Right lobe of liver (tissue), 6 donors: ENCODE results near the gene C6orf141. TPM values are rescaled to one million over a fixed set of nuclear protein-coding genes. Genes with fewer than 3 reads are reported as not detected.

Experiments
- ATAC-seq, 4 donors: fragments of 200-7000 bp; cut with Tn5 transposase; one replicate each; pipeline ENCODE4 v1.9.1; 2020; ENCODE audit warnings: mild to moderate bottlenecking in 4 of 4, moderate library complexity in 4 of 4
- DNase-seq, 3 donors: peaks; one replicate each; pipeline ENCODE4 v3.0.0-alpha.2; 2020
- H3K27ac ChIP-seq, 3 donors: fragments of 200-600 bp; one replicate each; pipeline ENCODE4 v1.8.0; 2022
- H3K27me3 ChIP-seq, 2 donors: fragments of 200-600 bp; one replicate each; pipeline ENCODE4 v1.8.0; 2022
- H3K36me3 ChIP-seq, 4 donors: fragments of 200-600 bp; sonication (generic) in 1 of 4; one replicate each; pipeline versions ENCODE4 v1.5.1 to v1.8.0; 2017 to 2022; ENCODE audit warnings: control low read depth in 1 of 4
- H3K4me1 ChIP-seq, 4 donors: fragments of 200-600 bp; sonication (generic) in 1 of 4; one replicate each; pipeline versions ENCODE4 v1.5.1 to v1.8.0; 2017 to 2022; ENCODE audit warnings: control low read depth in 1 of 4
- H3K4me3 ChIP-seq, 3 donors: fragments of 200-600 bp; one replicate each; pipeline ENCODE4 v1.8.0; 2022
- H3K9me3 ChIP-seq, 4 donors: fragments of 200-600 bp; sonication (generic) in 1 of 4; one replicate each; pipeline versions ENCODE4 v1.5.1 to v1.8.0; 2017 to 2022; ENCODE audit warnings: control low read depth in 1 of 4
- CTCF ChIP-seq, 4 donors: fragments of 200-600 bp in 3 of 4; fragments of 450-650 bp in 1 of 4; IDR thresholded peaks; one replicate each; pipeline versions ENCODE4 v1.5.1 to v1.8.0; 2016 to 2022; ENCODE audit warnings: antibody characterized with exemption in 4 of 4, mild to moderate bottlenecking in 2 of 4
- POLR2A ChIP-seq: fragments of 450-650 bp; IDR thresholded peaks from one replicate; pipeline ENCODE4 v1.6.1; 2017; ENCODE audit warnings: antibody characterized with exemption, mild to moderate bottlenecking
- WGBS: methylation state at CpG from one replicate; pipeline ENCODE4 v1.1.6; 2018; ENCODE audit warnings: low coverage, low lambda C conversion rate; ENCODE audit not compliant: insufficient coverage; ENCODE audit errors: missing lambda C conversion rate; 5-methylcytosine and 5-hydroxymethylcytosine counted together
- intact Hi-C, 2 donors: fragments of 100-400 bp; cut with DNase I; formaldehyde crosslinking; loops; one replicate each; pipeline versions ENCODE4 v1.11.2 to v1.14.1; 2022
- total RNA-seq, 6 experiments: library from RNA; depleted of rRNA in 2 of 6; stranded (reverse); fragments of >200 nt in 2 of 6; fragmentation: NEBNext Ultra II Directional in 3 of 6; extraction: Animal tissue kit (Norgen Biotek cat#: 25700) in 3 of 6; gene quantifications; one replicate each; pipeline versions ENCODE4 v1.1.0 to v1.2.4, GENCODE V29; 2016 to 2023
- donor health status: DM: no; HTN: yes; CAD: no.
- donor health status: DM: no; HTN: no; CAD: no.
- donor health status: DM: no; HTN: no; CAD: no.
- donor health status: DM: no; HTN: yes; CAD: no.
- donor health status: DM: no; HTN: yes; CAD: no.

The C6orf141 gene
- total RNA-seq, 6 experiments from 2014 or later: 0.18 to 3.4 (median 0.79) TPM

- intact Hi-C loops: no loop called here
- 72% methylated on average over 2 of the region's 2 CpGs for WGBS
- Histone ChIP-seq H3K4me1 (peaks cover 0 to 33% (median 10%) of the 10 kb centered on the region in 4 donors), H3K36me3 (no peaks in the 10 kb centered on the region), H3K4me3 (no peak overlapping the region), H3K27me3 (no peaks in the 10 kb centered on the region), H3K9me3 (no peaks in the 10 kb centered on the region), H3K27ac (no peak overlapping the region)
- TF ChIP-seq POLR2A (no peak), CTCF (IDR thresholded peaks at IDR 0.05) (no peak)
- no peak for DNase-seq
- no peak for ATAC-seq
Observed at GRCh38 chr6:49517919-49518318, 32.5 kb upstream of the C6orf141 start.

DNA sequence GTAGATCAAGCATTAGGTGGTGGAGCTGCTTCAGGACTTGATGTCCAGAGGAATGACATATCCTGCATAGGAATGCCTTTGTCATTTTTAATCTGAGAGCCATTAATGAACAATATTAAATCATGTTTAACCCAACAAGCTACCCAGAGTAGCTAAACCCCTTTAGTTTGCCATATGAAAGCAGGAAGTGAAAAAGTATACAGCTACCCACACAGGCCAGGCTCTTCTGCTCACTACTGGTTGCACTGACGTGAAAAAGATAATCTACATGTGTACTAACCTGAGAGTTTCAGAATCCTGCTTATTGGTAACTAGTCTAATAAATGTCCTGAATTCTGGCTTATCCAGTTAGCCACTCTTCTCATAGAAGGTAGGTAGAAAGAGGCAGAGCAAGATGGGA, 30.8 kb upstream of the C6orf141 start:
- Histone ChIP-seq H3K27me3 (no peaks in the 10 kb centered on the region), H3K27ac (no peak overlapping the region), H3K4me1 (peaks cover 0 to 34% (median 13%) of the 10 kb centered on the region in 4 donors), H3K9me3 (no peaks in the 10 kb centered on the region), H3K4me3 (no peak overlapping the region), H3K36me3 (no peaks in the 10 kb centered on the region)
- TF ChIP-seq POLR2A (no peak), CTCF (IDR thresholded peaks at IDR 0.05) (no peak)
- no peak for ATAC-seq
- WGBS: 57% methylated on average over 1 of the region's 1 CpG
- no peak for DNase-seq
- intact Hi-C loops: no loop called here

DNA sequence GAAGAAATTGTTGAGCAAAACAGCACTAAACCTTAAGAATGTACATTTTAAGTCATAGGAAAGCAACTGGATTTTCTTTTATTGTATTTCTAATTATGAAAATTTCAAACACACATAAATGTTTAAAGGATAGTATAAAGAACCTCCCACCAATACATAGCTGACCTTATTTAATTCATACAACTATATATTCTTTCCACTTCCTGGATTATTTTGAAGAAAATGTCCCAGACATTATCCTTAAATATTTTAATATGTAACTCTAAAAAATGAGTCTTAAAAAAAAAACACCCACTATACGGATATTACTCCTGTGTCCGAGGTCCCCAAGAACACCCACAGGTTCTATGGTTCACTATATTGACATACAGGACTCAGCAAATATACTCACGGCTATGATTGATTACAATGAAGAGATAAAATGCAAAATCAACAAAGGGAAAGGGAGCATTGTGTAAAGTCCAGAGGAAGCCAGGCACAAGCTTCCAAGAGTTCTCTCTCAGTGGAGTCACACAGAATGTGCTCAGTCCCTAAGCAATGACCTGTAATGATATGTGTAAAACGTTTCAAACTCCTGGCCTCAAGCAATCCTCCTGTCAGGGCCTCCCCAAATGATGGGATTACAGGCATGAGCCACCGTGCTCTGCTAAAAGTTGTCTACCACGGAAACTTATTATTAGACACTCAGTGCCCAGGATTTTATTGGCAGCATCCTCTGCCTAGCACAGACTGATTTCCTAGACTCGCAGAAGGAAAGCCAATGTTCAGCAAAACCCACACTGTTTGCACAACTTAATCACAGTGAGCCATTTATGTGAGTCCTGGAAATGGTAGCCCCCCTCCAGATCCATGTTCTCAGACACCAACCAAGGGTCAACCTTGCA, 27.5 kb upstream of the C6orf141 start:
- H3K27ac ChIP-seq: peak overlapping the region; percentile 20 to 82 (median 67)
- H3K36me3 ChIP-seq: no peaks in the 10 kb centered on the region

GRCh38 chr6:49523901-49524300, 26.6 kb upstream of the C6orf141 start:
- H3K27me3 ChIP-seq: no peaks in the 10 kb centered on the region
- peaks cover 0 to 57% (median 25%) of the 10 kb centered on the region in 4 donors for H3K4me1 ChIP-seq
- DNase-seq (peak in 1 of 3 donors; percentile 54), ATAC-seq (peak; percentile 44 to 58 (median 46))
- H3K4me3 ChIP-seq: no peak overlapping the region
- H3K36me3 ChIP-seq: no peaks in the 10 kb centered on the region
- H3K9me3 ChIP-seq: no peaks in the 10 kb centered on the region
- H3K27ac ChIP-seq: peak overlapping the region in 2 of 3 donors; percentile 67 to 82
- WGBS: 14% methylated on average over 1 of the region's 1 CpG
- TF ChIP-seq POLR2A (no peak), CTCF (IDR thresholded peaks at IDR 0.05) (no peak)
- intact Hi-C loops: no loop called here

More for the DNA sequence above, 27.5 kb upstream of the C6orf141 start:
- intact Hi-C loops: no loop called here
- TF ChIP-seq CTCF (IDR thresholded peaks at IDR 0.05) (no peak), POLR2A (no peak)
- DNase-seq (peak in 1 of 3 donors; percentile 66), ATAC-seq (peak; percentile 66 to 86 (median 82))
- H3K4me3 ChIP-seq: peak overlapping the region in 1 of 3 donors; percentile 2
- no peaks in the 10 kb centered on the region for H3K27me3 ChIP-seq
- WGBS: 16% methylated on average over 6 of the region's 7 CpGs
- peaks cover 0 to 57% (median 25%) of the 10 kb centered on the region in 4 donors for H3K4me1 ChIP-seq
- no peaks in the 10 kb centered on the region for H3K9me3 ChIP-seq
